Measurements from ENCODE around the gene FBXL13.

DNA sequence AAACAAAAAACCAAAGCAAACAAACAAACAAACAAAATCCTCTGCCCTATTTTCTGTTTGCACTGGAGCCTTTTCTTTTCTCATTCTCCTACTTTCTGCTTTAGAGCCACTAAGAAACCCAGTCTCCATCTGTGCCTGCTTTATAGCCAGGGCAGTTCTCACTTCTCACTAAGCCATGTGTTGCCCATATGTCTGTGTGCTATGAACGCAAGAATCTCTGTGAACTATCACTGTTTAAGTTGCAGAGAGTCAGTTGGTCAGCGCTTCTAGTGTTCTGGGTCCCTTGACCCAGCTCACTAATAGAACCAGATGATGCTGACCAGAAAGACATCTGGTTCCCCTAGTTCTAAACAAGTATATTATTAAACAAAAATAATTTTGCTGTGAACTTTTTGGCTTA lies 244.4 kb downstream of the FBXL13 start:
- TF ChIP-seq, protein P1, sequence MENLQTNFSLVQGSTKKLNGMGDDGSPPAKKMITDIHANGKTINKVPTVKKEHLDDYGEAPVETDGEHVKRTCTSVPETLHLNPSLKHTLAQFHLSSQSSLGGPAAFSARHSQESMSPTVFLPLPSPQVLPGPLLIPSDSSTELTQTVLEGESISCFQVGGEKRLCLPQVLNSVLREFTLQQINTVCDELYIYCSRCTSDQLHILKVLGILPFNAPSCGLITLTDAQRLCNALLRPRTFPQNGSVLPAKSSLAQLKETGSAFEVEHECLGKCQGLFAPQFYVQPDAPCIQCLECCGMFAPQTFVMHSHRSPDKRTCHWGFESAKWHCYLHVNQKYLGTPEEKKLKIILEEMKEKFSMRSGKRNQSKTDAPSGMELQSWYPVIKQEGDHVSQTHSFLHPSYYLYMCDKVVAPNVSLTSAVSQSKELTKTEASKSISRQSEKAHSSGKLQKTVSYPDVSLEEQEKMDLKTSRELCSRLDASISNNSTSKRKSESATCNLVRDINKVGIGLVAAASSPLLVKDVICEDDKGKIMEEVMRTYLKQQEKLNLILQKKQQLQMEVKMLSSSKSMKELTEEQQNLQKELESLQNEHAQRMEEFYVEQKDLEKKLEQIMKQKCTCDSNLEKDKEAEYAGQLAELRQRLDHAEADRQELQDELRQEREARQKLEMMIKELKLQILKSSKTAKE (IDR thresholded peaks at IDR 0.05; ENCODE audit: low read depth, poor library complexity, severe bottlenecking), result no peak
- TF ChIP-seq, protein P2, sequence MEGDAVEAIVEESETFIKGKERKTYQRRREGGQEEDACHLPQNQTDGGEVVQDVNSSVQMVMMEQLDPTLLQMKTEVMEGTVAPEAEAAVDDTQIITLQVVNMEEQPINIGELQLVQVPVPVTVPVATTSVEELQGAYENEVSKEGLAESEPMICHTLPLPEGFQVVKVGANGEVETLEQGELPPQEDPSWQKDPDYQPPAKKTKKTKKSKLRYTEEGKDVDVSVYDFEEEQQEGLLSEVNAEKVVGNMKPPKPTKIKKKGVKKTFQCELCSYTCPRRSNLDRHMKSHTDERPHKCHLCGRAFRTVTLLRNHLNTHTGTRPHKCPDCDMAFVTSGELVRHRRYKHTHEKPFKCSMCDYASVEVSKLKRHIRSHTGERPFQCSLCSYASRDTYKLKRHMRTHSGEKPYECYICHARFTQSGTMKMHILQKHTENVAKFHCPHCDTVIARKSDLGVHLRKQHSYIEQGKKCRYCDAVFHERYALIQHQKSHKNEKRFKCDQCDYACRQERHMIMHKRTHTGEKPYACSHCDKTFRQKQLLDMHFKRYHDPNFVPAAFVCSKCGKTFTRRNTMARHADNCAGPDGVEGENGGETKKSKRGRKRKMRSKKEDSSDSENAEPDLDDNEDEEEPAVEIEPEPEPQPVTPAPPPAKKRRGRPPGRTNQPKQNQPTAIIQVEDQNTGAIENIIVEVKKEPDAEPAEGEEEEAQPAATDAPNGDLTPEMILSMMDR (IDR thresholded peaks at IDR 0.05 in 2 of 3, conservative IDR thresholded peaks at IDR 0.05 in 1 of 3; ENCODE audit: control insufficient read depth in 2 of 3, extremely low read depth in 1 of 3, insufficient read depth in 1 of 3, low read depth in 3 of 3, low read length in 3 of 3), result no peak
- TF ChIP-seq RFX5 (IDR thresholded peaks at IDR 0.05; ENCODE audit: low read depth, low read length), result no peak
- no peak for TF ChIP-seq ZNF274 (IDR thresholded peaks at IDR 0.05; ENCODE audit: insufficient read depth, insufficient read length)
- TF ChIP-seq FOS (IDR thresholded peaks at IDR 0.05; ENCODE audit: borderline replicate concordance, extremely low read depth, insufficient read length), result no peak
- TF ChIP-seq CHD1 (IDR thresholded peaks at IDR 0.05; ENCODE audit: low read depth, low read length), result no peak

Data from GM12878 (cell line).